Bronchial epithelial cell (primary cell): ENCODE results near the gene SORBS1. TPM values are rescaled to one million over a fixed set of nuclear protein-coding genes. Genes with fewer than 3 reads are reported as not detected.

Experiments used
- DNase-seq: peaks from one replicate; pipeline ENCODE4 v3.0.0-alpha.2; 2010; ENCODE audit warnings: low read depth
- FAIRE-seq: peaks from 2 replicates; lab custom pipeline; 2011; peaks lifted over from hg19 to GRCh38; lab: Jason Lieb, UNC
- H3K27me3 ChIP-seq: 2 replicates; pipeline ENCODE4 v1.5.1; 2011; ENCODE audit warnings: low read length; ENCODE audit not compliant: control insufficient read depth, insufficient read depth
- H3K36me3 ChIP-seq: 2 replicates; pipeline ENCODE4 v1.5.1; 2011; ENCODE audit warnings: low read length; ENCODE audit not compliant: control insufficient read depth, insufficient read depth
- H3K4me3 ChIP-seq: 2 replicates; pipeline ENCODE4 v1.5.1; 2011; ENCODE audit warnings: mild to moderate bottlenecking, low read depth, low read length, control low read depth
- total RNA-seq: library from RNA; depleted of rRNA; stranded (reverse); fragments of >200 nt; gene quantifications from 2 replicates; pipeline ENCODE4 v1.2.1, GENCODE V29; 2014
- TF ChIP-seq, protein P1 (sequence below): IDR thresholded peaks from 2 replicates; pipeline ENCODE4 v1.5.1; 2011; ENCODE audit warnings: mild to moderate bottlenecking, moderate library complexity, low read length, control low read depth, inconsistent platforms; ENCODE audit not compliant: insufficient read depth, severe bottlenecking

SORBS1 gene
- total RNA-seq, 1 donor from 2014 or later: under 0.01 TPM

DNA sequence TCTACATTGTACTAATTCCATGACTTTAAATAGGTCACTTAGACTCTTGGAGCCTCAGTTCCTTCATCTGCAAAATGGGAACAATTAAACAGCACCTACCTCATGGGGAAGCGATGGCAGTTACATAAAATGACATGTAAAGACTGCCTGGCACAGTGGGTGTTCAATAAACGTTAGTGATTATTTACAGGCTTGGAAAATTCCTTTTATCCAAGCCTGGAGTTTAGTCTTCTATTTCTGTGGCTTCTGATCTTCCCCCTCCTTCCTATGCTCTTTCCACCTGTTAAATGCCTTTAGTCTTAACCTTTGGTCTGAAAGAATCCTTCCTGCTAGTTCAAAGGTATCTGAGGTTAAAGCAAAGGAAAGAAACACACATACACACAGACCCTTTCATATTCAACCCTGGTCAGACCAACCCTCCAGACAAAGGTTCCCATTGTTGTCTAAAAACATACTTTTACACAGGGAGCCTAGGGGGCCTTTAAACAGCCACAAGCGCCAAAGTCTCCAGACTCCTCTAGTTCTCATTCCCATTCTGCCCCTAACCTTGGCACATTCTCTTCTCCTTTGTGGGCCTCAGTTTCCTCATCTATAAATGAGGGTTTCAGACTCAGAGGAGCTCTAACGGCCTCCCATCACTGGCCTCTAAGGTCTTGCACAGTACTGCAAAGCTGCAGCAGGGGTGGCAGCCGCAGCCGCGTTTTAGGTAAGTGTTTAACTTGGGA lies 21.4 kb downstream of the SORBS1 start:
- no peak for DNase-seq
- Histone ChIP-seq H3K27me3 (no peaks in the 10 kb centered on the region), H3K36me3 (no peaks in the 10 kb centered on the region), H3K4me3 (no peak overlapping the region)
- no peak for FAIRE-seq
- TF ChIP-seq, protein P1, sequence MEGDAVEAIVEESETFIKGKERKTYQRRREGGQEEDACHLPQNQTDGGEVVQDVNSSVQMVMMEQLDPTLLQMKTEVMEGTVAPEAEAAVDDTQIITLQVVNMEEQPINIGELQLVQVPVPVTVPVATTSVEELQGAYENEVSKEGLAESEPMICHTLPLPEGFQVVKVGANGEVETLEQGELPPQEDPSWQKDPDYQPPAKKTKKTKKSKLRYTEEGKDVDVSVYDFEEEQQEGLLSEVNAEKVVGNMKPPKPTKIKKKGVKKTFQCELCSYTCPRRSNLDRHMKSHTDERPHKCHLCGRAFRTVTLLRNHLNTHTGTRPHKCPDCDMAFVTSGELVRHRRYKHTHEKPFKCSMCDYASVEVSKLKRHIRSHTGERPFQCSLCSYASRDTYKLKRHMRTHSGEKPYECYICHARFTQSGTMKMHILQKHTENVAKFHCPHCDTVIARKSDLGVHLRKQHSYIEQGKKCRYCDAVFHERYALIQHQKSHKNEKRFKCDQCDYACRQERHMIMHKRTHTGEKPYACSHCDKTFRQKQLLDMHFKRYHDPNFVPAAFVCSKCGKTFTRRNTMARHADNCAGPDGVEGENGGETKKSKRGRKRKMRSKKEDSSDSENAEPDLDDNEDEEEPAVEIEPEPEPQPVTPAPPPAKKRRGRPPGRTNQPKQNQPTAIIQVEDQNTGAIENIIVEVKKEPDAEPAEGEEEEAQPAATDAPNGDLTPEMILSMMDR: no peak

GRCh38 chr10:95538412-95538811 lies 22.8 kb downstream of the SORBS1 start:
- FAIRE-seq (no peak), DNase-seq (no peak)
- H3K27me3 ChIP-seq: no peaks in the 10 kb centered on the region
- H3K4me3 ChIP-seq: no peak overlapping the region
- TF ChIP-seq, protein P1: no peak
- H3K36me3 ChIP-seq: no peaks in the 10 kb centered on the region

DNA sequence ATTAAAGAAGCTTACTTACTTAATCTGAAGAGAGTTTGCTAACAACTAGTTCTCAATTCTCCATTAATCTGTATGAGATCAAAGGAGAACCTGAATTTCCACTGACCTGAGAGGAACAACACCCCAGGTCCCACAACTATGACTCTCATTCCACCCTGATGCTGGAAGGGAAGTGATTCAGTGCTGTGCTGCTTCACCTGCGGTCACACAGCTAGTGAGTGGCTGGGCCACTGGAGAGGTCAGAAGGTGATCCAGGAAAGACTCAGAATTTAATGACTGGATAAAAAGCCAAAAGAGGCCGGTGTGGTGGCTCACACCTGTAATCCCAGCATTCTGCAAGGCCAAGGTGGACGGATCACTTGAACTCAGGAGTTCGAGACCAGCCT lies 23.6 kb downstream of the SORBS1 start:
- DNase-seq (peak; percentile 58), FAIRE-seq (no peak)
- TF ChIP-seq, protein P1: no peak
- H3K4me3 ChIP-seq: no peak overlapping the region
- no peaks in the 10 kb centered on the region for H3K36me3 ChIP-seq
- no peaks in the 10 kb centered on the region for H3K27me3 ChIP-seq

DNA sequence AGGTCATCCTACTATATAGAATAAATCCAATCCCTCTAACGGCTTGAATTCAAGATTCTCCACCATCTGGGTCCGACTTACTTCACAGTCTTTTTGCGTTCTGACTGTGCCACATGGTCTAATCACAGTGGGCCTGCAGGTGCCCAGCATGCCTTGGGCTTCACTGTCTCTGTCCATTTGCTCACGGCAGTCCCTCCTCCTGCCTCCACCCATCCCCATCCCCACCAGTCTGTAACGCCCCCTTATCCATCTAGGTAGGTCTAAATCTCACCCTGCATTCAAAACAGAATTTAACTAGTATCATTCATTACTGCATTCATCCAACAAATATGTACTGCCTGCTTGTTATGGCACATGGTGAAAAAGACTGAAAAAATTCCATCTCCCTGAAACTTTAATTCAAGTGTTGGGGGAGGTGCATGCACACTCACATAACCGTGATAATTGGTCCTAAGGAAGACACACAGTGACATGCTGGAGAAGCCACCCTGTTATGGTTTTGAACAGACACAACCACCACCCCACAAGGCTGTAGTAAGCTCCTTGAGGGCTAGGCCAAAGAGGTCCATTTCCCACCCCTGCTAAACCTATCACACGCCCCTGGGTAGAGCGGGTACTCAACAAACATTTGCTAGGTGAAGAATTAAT lies 24.2 kb downstream of the SORBS1 start:
- DNase-seq (no peak), FAIRE-seq (no peak)
- no peaks in the 10 kb centered on the region for H3K27me3 ChIP-seq
- TF ChIP-seq, protein P1: no peak
- H3K4me3 ChIP-seq: no peak overlapping the region
- H3K36me3 ChIP-seq: no peaks in the 10 kb centered on the region

GRCh38 chr10:95536017-95536416 lies 25.2 kb downstream of the SORBS1 start:
- FAIRE-seq (no peak), DNase-seq (no peak)
- H3K36me3 ChIP-seq: no peaks in the 10 kb centered on the region
- H3K4me3 ChIP-seq: no peak overlapping the region
- no peaks in the 10 kb centered on the region for H3K27me3 ChIP-seq
- TF ChIP-seq, protein P1: no peak

DNA sequence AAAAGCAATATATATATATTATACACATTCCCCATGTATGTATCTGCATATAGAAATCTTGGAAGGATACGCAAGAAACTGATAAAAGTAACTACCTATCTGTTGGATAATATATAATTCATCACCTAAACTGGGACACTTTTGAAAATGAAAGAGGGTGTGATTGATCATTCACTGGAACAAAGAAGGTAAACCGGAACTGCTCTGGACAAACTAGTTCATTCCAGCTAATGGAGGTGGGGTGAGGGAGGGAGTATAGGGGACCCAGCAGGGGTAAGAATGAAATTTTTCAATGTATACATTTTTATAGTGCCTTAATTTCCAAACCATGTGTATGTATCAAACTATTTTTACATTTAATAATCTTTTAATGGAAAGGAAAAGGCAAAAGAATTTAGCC lies 25.6 kb downstream of the SORBS1 start:
- Histone ChIP-seq H3K27me3 (no peaks in the 10 kb centered on the region), H3K36me3 (no peaks in the 10 kb centered on the region), H3K4me3 (no peak overlapping the region)
- DNase-seq: no peak
- no peak for FAIRE-seq
- TF ChIP-seq, protein P1: no peak
